Tibial nerve (tissue), 3 donors: ENCODE measurements around the gene TP63.

Experiments used
- CTCF ChIP-seq, 5 experiments: fragments of 200-600 bp in 3 of 5; fragments of 450-650 bp in 2 of 5; sonication (generic) in 3 of 5; IDR thresholded peaks; one replicate each; pipeline ENCODE4 v1.5.1; 2016 to 2019; ENCODE audit warnings: antibody characterized with exemption in 5 of 5, mild to moderate bottlenecking in 3 of 5, moderate library complexity in 2 of 5
- POLR2A ChIP-seq, 2 donors: fragments of 450-650 bp; IDR thresholded peaks; one replicate each; pipeline ENCODE4 v1.6.1; 2017; ENCODE audit warnings: antibody characterized with exemption in 2 of 2, mild to moderate bottlenecking in 2 of 2, moderate library complexity in 2 of 2

GRCh38 chr3:189724356-189724755 is 93.2 kb downstream of the TP63 start:
- TF ChIP-seq CTCF (IDR thresholded peaks at IDR 0.05) (no peak), POLR2A (IDR thresholded peaks at IDR 0.05) (no peak)
